Loucy (cell line): ENCODE data around the gene SH3BP5L.

Source experiments
- H2AFZ ChIP-seq: fragments of 200-600 bp; sonication (generic); 2 replicates; pipeline ENCODE4 v1.6.0; 2016; ENCODE audit warnings: antibody characterized with exemption, mild to moderate bottlenecking, low read length, moderate library complexity
- H3F3A ChIP-seq: fragments of 200-600 bp; 2 replicates; pipeline ENCODE4 v1.6.0; 2016; ENCODE audit warnings: antibody characterized with exemption, low read depth, mild to moderate bottlenecking
- H3K27me3 ChIP-seq: fragments of 200-600 bp; sonication (generic); 2 replicates; pipeline ENCODE4 v1.6.1; 2014; ENCODE audit warnings: low read length, mild to moderate bottlenecking; ENCODE audit not compliant: insufficient read depth, poor library complexity, severe bottlenecking
- H3K36me3 ChIP-seq: fragments of 200-600 bp; sonication (generic); 2 replicates; pipeline ENCODE4 v1.6.1; 2016; ENCODE audit warnings: low read length; ENCODE audit not compliant: insufficient read depth
- H3K4me1 ChIP-seq: fragments of 200-600 bp; sonication (generic); 2 replicates; pipeline ENCODE4 v1.5.1; 2014; ENCODE audit warnings: low read length, mild to moderate bottlenecking; ENCODE audit not compliant: insufficient read depth, poor library complexity, severe bottlenecking
- H3K4me2 ChIP-seq: fragments of 200-600 bp; sonication (generic); 2 replicates; pipeline ENCODE4 v1.6.0; 2014; ENCODE audit warnings: antibody characterized with exemption, low read length, low read depth, mild to moderate bottlenecking; ENCODE audit not compliant: poor library complexity, severe bottlenecking
- H3K4me3 ChIP-seq: fragments of 200-600 bp; sonication (generic); 2 replicates; pipeline ENCODE4 v1.5.1; 2014; ENCODE audit warnings: low read length, mild to moderate bottlenecking, mixed read lengths; ENCODE audit not compliant: poor library complexity, severe bottlenecking
- H3K79me2 ChIP-seq: fragments of 200-600 bp; sonication (generic); 2 replicates; pipeline ENCODE4 v1.6.1; 2014; ENCODE audit warnings: low read length; ENCODE audit not compliant: insufficient read depth
- H3K9ac ChIP-seq: fragments of 200-600 bp; sonication (generic); 2 replicates; pipeline ENCODE4 v1.6.0; 2014; ENCODE audit warnings: mild to moderate bottlenecking, low read depth, low read length, moderate library complexity; ENCODE audit not compliant: poor library complexity, severe bottlenecking
- H3K9me2 ChIP-seq: fragments of 200-600 bp; sonication (generic); replicated peaks from 2 replicates; pipeline ENCODE4 v1.6.1; 2016; ENCODE audit warnings: low read depth, low read length, mixed read lengths
- H3K9me3 ChIP-seq: fragments of 200-600 bp; sonication (generic); 2 replicates; pipeline ENCODE4 v1.6.1; 2014; ENCODE audit warnings: mild to moderate bottlenecking, antibody characterized with exemption, low read length, low read depth; ENCODE audit not compliant: insufficient read depth
- H4K20me1 ChIP-seq: fragments of 200-600 bp; sonication (generic); 2 replicates; pipeline ENCODE4 v1.6.0; 2014; ENCODE audit warnings: antibody characterized with exemption, low read length, mild to moderate bottlenecking; ENCODE audit not compliant: insufficient read depth, poor library complexity, severe bottlenecking
- CTCF ChIP-seq: fragments of 200-600 bp; sonication (generic); conservative IDR thresholded peaks from 2 replicates; pipeline ENCODE4 v1.5.1; 2014; ENCODE audit warnings: mild to moderate bottlenecking, antibody characterized with exemption, low read length
- EZH2phosphoT487 ChIP-seq: fragments of 200-600 bp; IDR thresholded peaks from 2 replicates; pipeline ENCODE4 v1.6.1; 2018; ENCODE audit warnings: antibody characterized with exemption, mild to moderate bottlenecking, moderate library complexity, borderline replicate concordance

Gene SH3BP5L

DNA sequence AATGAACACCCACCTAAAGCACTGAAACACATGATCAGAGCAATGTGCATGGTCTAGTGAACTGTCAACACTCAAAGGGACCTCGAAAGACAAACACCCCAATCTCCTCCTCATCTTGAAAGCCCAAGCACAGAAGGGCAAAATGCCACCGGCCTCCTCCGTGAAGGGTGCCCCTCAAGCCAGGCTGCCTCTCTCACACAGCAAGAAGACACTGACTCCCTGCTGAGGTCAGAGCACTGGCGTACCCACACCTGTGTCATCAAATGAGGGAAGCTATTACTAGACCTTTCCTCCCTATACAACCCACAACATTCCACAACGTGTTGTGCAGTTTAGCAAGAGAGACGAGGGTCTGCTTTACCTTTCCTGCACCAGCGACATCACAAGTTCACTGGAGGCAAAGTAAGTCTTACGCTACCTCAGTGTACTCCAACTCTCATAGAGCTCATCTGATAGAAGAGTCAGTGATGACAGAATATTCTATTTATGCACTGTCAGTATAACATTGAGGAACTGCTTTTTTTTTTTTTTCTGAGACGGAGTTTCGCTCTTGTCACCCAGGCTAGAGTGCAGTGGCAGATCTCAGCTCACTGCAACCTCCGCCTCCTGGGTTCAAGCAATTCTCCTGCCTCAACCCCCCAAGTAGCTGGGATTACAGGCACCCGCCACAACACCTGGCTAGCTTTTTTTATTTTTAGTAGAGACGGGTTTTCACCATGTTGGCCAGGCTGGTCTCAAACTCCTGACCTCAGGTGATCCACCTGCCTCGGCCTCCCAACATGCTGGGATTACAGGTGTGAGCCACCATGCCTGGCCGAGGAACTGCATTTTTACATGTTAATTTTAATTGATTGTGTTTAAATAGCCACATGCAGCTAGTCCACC is 3.3 kb downstream of the SH3BP5L start:
- Histone ChIP-seq H3F3A (no peaks in the 10 kb centered on the region), H3K79me2 (peaks cover 70% of the 10 kb centered on the region), H3K27me3 (no peaks in the 10 kb centered on the region), H2AFZ (no peak overlapping the region), H3K4me2 (peak overlapping the region; percentile 94), H3K9me3 (no peaks in the 10 kb centered on the region), H3K36me3 (no peaks in the 10 kb centered on the region), H3K4me1 (peaks cover 68% of the 10 kb centered on the region), H3K9me2 (no peaks in the 10 kb centered on the region), H3K4me3 (peak overlapping the region; percentile 95), H3K9ac (peak overlapping the region; percentile 93), H4K20me1 (peaks cover 15% of the 10 kb centered on the region)
- no peak for TF ChIP-seq EZH2phosphoT487

GRCh38 chr1:248821641-248822040 is 4.1 kb downstream of the SH3BP5L start:
- TF ChIP-seq CTCF (no peak), EZH2phosphoT487 (no peak)
- no peaks in the 10 kb centered on the region for H3K27me3 ChIP-seq
- no peaks in the 10 kb centered on the region for H3K9me3 ChIP-seq
- H3K4me3 ChIP-seq, result peak overlapping the region; percentile 95
- peak overlapping the region; percentile 94 for H3K4me2 ChIP-seq
- peaks cover 15% of the 10 kb centered on the region for H4K20me1 ChIP-seq
- peak overlapping the region; percentile 26 for H3K9ac ChIP-seq
- H2AFZ ChIP-seq, result no peak overlapping the region
- H3K4me1 ChIP-seq, result peaks cover 67% of the 10 kb centered on the region
- H3K9me2 ChIP-seq, result no peaks in the 10 kb centered on the region
- H3K79me2 ChIP-seq, result peaks cover 70% of the 10 kb centered on the region
- peaks cover 1% of the 10 kb centered on the region; the same call in 1 of the 2 replicates for H3K36me3 ChIP-seq
- H3F3A ChIP-seq, result no peaks in the 10 kb centered on the region

GRCh38 chr1:248821101-248821500 is 4.6 kb downstream of the SH3BP5L start:
- Histone ChIP-seq H3K79me2 (peaks cover 70% of the 10 kb centered on the region), H3K4me2 (peak overlapping the region; percentile 94), H3K4me1 (peaks cover 71% of the 10 kb centered on the region)

More at GRCh38 chr1:248821101-248821500, 4.6 kb downstream of the SH3BP5L start:
- H3K9me2 ChIP-seq, result no peaks in the 10 kb centered on the region
- no peak overlapping the region for H2AFZ ChIP-seq
- H3F3A ChIP-seq, result no peaks in the 10 kb centered on the region
- peak overlapping the region; percentile 95 for H3K4me3 ChIP-seq
- no peaks in the 10 kb centered on the region for H3K27me3 ChIP-seq
- no peak for TF ChIP-seq EZH2phosphoT487
- TF ChIP-seq CTCF, result no peak
- H3K9me3 ChIP-seq, result no peaks in the 10 kb centered on the region
- peaks cover 15% of the 10 kb centered on the region for H4K20me1 ChIP-seq
- peaks cover 7% of the 10 kb centered on the region; the same call in 1 of the 2 replicates for H3K36me3 ChIP-seq
- peak overlapping the region; percentile 26 for H3K9ac ChIP-seq
